ENCODE results near the gene PEX11G. TPM values are rescaled to one million over a fixed set of nuclear protein-coding genes. Genes with fewer than 3 reads are reported as not detected.

The PEX11G gene
- total RNA-seq, 4 donors from 2014 or later = 2.2 to 14.5 (median 8.9) TPM

GRCh38 chr19:7534531-7535046, 45.8 kb upstream of the PEX11G start:
- DNase-seq = peak; percentile 61
- WGBS, 2 donors (ENCODE audit: low coverage in 1 of 2) = 2% methylated on average over 23 of the region's 27 CpGs; no CpG with 5 or more reads in 1 of the 2 donors
- intact Hi-C loops (cut with DNase I; ENCODE audit: low total_unique reads) (loop anchor here (1.0 to 10.0 kb wide), 2 partner anchors 46 to 140 kb away; no protein-coding TSS in a partner anchor), in situ Hi-C loops (cut with MboI; ENCODE audit: low pct_ligation_motif_present in 1 of 4, low pct_unique_long_range_greater_than_20kb in 1 of 4, low sequenced_read_pairs in 3 of 4) (no loop called here)
- H3K4me1 ChIP-seq = peaks cover 4 to 21% (median 11%) of the 10 kb centered on the region in 4 donors
- peak overlapping the region; percentile 86 to 99 (median 93) for H3K27ac ChIP-seq
- no peaks in the 10 kb centered on the region for H3K36me3 ChIP-seq
- H3K27me3 ChIP-seq = no peaks in the 10 kb centered on the region
- H3K4me3 ChIP-seq = peak overlapping the region; percentile 57 to 76 (median 66)
- H3K9me3 ChIP-seq = no peaks in the 10 kb centered on the region
- TF ChIP-seq POLR2AphosphoS5 (IDR thresholded peaks at IDR 0.05) (peak in 1 of 3 donors; percentile 38), CTCF (IDR thresholded peaks at IDR 0.05) (no peak), POLR2A (IDR thresholded peaks at IDR 0.05) (no peak), EP300 (IDR thresholded peaks at IDR 0.05; ENCODE audit: low read depth) (no peak)

- TF ChIP-seq EP300 (IDR thresholded peaks at IDR 0.05; ENCODE audit: low read depth) (no peak), POLR2A (IDR thresholded peaks at IDR 0.05) (peak; percentile 54), POLR2AphosphoS5 (IDR thresholded peaks at IDR 0.05) (peak; percentile 92 to 93 (median 92)), CTCF (IDR thresholded peaks at IDR 0.05) (no peak)
- in situ Hi-C loops (cut with MboI; ENCODE audit: low pct_ligation_motif_present in 1 of 4, low pct_unique_long_range_greater_than_20kb in 1 of 4, low sequenced_read_pairs in 3 of 4) = no loop called here
- Histone ChIP-seq H3K4me3 (peak overlapping the region; percentile 57 to 76 (median 66)), H3K9me3 (no peaks in the 10 kb centered on the region), H3K27me3 (no peaks in the 10 kb centered on the region), H3K27ac (peak overlapping the region; percentile 86 to 99 (median 93)), H3K36me3 (no peaks in the 10 kb centered on the region), H3K4me1 (peaks cover 4 to 21% (median 11%) of the 10 kb centered on the region in 4 donors)
- intact Hi-C loops (cut with DNase I; ENCODE audit: low total_unique reads) = loop anchor here (10.0 kb wide), 1 partner anchor 139 kb away; no protein-coding TSS in a partner anchor
- 0 to 1% methylated on average over 11 to 41 of the region's 41 CpGs for WGBS, 2 donors (ENCODE audit: low coverage in 1 of 2)
- DNase-seq = peak; percentile 91
These were observed 45.2 kb upstream of the PEX11G start for GRCh38 chr19:7533925-7534480.

- TF ChIP-seq EP300 (IDR thresholded peaks at IDR 0.05; ENCODE audit: low read depth) (no peak), CTCF (IDR thresholded peaks at IDR 0.05) (no peak), POLR2A (IDR thresholded peaks at IDR 0.05) (no peak), POLR2AphosphoS5 (IDR thresholded peaks at IDR 0.05) (no peak)
These were observed 44.5 kb upstream of the PEX11G start for GRCh38 chr19:7533281-7533885.

More at GRCh38 chr19:7533281-7533885, 44.5 kb upstream of the PEX11G start:
- peak overlapping the region; percentile 86 to 99 (median 93) for H3K27ac ChIP-seq
- intact Hi-C loops (cut with DNase I; ENCODE audit: low total_unique reads) = loop anchor here (10.0 kb wide), 1 partner anchor 139 kb away; no protein-coding TSS in a partner anchor
- peak overlapping the region; percentile 57 to 76 (median 62) for H3K4me3 ChIP-seq
- WGBS, 2 donors (ENCODE audit: low coverage in 1 of 2) = 43% methylated on average over 24 of the region's 30 CpGs; no CpG with 5 or more reads in 1 of the 2 donors
- peak; percentile 62 for DNase-seq
- in situ Hi-C loops (cut with MboI; ENCODE audit: low pct_ligation_motif_present in 1 of 4, low pct_unique_long_range_greater_than_20kb in 1 of 4, low sequenced_read_pairs in 3 of 4) = no loop called here
- H3K36me3 ChIP-seq = no peaks in the 10 kb centered on the region
- no peaks in the 10 kb centered on the region for H3K9me3 ChIP-seq
- peaks cover 4 to 21% (median 11%) of the 10 kb centered on the region in 4 donors for H3K4me1 ChIP-seq
- H3K27me3 ChIP-seq = no peaks in the 10 kb centered on the region

Data from transverse colon (tissue), 4 donors.